Measurements from ENCODE around the gene PLA2G15. TPM values are rescaled to one million over a fixed set of nuclear protein-coding genes. Genes with fewer than 3 reads are reported as not detected.

Gene PLA2G15
- total RNA-seq, 1 experiment from 2014 or later, result 10.3 TPM

- peaks cover 31% of the 10 kb centered on the region for H3K36me3 ChIP-seq (replicated peaks; ENCODE audit: control insufficient read depth, insufficient read depth, low read length)
- no peaks in the 10 kb centered on the region for H3K27me3 ChIP-seq (ENCODE audit: control insufficient read depth, insufficient read depth, low read length)
- no peak overlapping the region for H3K4me3 ChIP-seq (ENCODE audit: insufficient read depth, low read depth, low read length)
- DNase-seq, result no peak
Measured at GRCh38 chr16:68228652-68229051, 16.5 kb upstream of the PLA2G15 start.

- Histone ChIP-seq H3K36me3 (replicated peaks; ENCODE audit: control insufficient read depth, insufficient read depth, low read length) (peaks cover 31% of the 10 kb centered on the region), H3K27me3 (ENCODE audit: control insufficient read depth, insufficient read depth, low read length) (no peaks in the 10 kb centered on the region), H3K4me3 (ENCODE audit: insufficient read depth, low read depth, low read length) (no peak overlapping the region)
- peak; percentile 69 for DNase-seq
Measured at GRCh38 chr16:68229431-68230175, 15.6 kb upstream of the PLA2G15 start.

GRCh38 chr16:68230176-68230571 is 15.0 kb upstream of the PLA2G15 start:
- Histone ChIP-seq H3K36me3 (replicated peaks; ENCODE audit: control insufficient read depth, insufficient read depth, low read length) (peaks cover 31% of the 10 kb centered on the region), H3K27me3 (ENCODE audit: control insufficient read depth, insufficient read depth, low read length) (peaks cover 2% of the 10 kb centered on the region; the same call in 1 of the 2 replicates), H3K4me3 (ENCODE audit: insufficient read depth, low read depth, low read length) (no peak overlapping the region)
- DNase-seq, result no peak

DNA sequence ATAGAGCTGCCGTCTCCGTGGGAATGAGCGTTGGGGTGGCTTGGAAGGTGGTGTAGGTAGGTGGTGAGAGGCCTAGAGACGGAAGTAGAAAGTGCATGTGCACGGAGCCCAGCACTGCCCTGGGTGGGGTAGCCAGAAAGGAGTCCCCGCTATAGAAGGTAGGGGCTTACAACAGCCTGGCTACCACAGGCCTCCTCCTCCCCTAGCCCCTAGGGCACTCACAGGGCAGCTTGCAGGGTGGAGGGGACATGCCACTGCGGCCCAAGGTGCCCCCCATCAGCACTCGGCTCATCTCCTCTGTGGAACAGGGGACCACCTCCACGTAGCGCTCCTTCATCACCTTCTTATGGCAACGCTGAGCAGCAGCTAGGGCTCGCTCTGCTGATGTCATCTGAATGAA is 14.2 kb upstream of the PLA2G15 start:
- peaks cover 4% of the 10 kb centered on the region; the same call in 1 of the 2 replicates for H3K27me3 ChIP-seq (ENCODE audit: control insufficient read depth, insufficient read depth, low read length)
- DNase-seq, result no peak
- H3K36me3 ChIP-seq (replicated peaks; ENCODE audit: control insufficient read depth, insufficient read depth, low read length), result peaks cover 31% of the 10 kb centered on the region
- no peak overlapping the region for H3K4me3 ChIP-seq (ENCODE audit: insufficient read depth, low read depth, low read length)

GRCh38 chr16:68231384-68232136 is 13.6 kb upstream of the PLA2G15 start:
- Histone ChIP-seq H3K27me3 (ENCODE audit: control insufficient read depth, insufficient read depth, low read length) (peaks cover 4% of the 10 kb centered on the region; the same call in 1 of the 2 replicates), H3K36me3 (replicated peaks; ENCODE audit: control insufficient read depth, insufficient read depth, low read length) (peaks cover 31% of the 10 kb centered on the region), H3K4me3 (ENCODE audit: insufficient read depth, low read depth, low read length) (no peak overlapping the region)
- DNase-seq, result no peak

GRCh38 chr16:68232335-68232734 is 12.8 kb upstream of the PLA2G15 start:
- Histone ChIP-seq H3K36me3 (replicated peaks; ENCODE audit: control insufficient read depth, insufficient read depth, low read length) (peaks cover 31% of the 10 kb centered on the region), H3K4me3 (ENCODE audit: insufficient read depth, low read depth, low read length) (no peak overlapping the region), H3K27me3 (ENCODE audit: control insufficient read depth, insufficient read depth, low read length) (peaks cover 4% of the 10 kb centered on the region; the same call in 1 of the 2 replicates)
- DNase-seq, result peak; percentile 18

DNA sequence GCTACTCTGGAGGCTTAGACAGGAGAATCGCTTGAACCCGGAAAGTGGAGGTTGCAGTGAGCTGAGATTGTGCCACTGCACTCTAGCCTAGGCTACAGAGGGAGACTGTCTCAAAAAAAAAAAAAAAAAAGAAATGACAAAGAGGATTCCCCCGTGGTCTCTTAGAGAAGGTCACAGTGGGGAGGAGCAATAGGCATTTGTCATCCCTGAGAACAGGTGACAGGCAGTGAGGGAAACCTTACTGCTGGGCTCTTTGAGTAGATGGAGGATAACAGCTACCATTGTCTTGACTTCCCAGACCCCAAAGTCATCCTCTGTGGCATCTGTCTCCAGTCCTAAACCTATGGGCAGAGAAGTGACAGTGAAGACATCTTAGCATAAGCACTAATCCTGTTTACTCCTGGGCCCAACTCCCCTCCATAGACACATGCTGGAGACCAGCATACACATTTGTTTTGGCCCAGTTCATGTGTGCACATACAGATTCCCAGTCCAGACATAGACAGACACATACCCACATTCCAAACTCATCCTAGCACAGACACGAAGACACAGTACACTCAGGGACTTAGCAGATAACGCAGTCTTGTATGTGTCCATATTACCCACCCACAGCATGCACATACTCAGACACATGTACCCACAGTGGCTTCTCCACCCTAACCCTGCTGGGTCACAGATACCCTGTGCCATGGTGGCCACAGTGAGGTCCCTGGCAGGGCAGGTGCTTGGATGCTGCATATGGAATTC is 11.9 kb upstream of the PLA2G15 start:
- peaks cover 31% of the 10 kb centered on the region for H3K36me3 ChIP-seq (replicated peaks; ENCODE audit: control insufficient read depth, insufficient read depth, low read length)
- no peak for DNase-seq
- H3K4me3 ChIP-seq (ENCODE audit: insufficient read depth, low read depth, low read length), result no peak overlapping the region
- H3K27me3 ChIP-seq (ENCODE audit: control insufficient read depth, insufficient read depth, low read length), result peaks cover 4% of the 10 kb centered on the region; the same call in 1 of the 2 replicates

- Histone ChIP-seq H3K27me3 (ENCODE audit: control insufficient read depth, insufficient read depth, low read length) (peaks cover 4% of the 10 kb centered on the region; the same call in 1 of the 2 replicates), H3K4me3 (ENCODE audit: insufficient read depth, low read depth, low read length) (no peak overlapping the region), H3K36me3 (replicated peaks; ENCODE audit: control insufficient read depth, insufficient read depth, low read length) (peaks cover 30% of the 10 kb centered on the region)
- DNase-seq, result no peak
Measured at GRCh38 chr16:68233835-68234187, 11.4 kb upstream of the PLA2G15 start.

DNA sequence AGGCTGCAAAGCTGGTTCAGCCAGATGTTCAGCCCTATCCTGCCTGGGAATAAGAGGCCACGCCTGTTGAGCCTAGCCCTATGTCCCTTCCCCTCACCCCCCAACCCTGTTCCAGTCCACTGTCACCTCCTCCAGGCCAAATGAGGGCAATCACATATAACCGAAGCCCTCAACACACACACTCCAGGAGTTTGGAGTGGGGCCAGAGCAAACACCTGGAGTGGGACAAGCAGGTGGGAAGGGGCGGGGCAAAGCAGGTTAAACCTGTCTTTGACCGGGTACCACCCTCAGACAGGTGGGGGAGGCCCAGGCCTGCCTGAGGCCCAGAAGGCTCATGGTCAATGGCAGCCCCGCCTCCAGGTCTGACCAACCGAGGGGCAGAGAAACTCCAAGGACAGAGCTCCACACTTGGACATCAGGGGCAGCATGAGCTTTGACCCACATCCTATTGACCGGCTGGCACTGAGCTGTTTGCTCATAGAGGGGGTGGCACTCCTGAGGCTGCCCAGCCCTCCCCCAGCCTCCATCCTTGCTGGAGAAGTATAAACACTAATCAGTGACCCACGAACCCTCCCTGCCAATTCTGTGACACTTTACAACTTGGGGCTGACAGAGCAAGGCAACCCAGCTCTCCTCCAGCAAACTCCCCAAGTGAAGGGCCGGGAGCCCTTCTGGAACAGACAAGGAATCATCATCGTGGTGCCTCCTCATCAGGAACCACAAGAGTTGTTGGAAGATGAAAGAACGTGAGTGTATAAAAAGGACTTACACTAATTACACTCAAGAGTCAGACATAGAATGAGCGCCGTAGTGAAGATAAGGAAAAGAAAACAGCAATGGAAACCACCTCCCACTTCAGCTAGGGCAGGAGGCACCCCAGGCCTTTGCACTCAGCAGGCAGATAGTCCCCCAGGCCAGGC is 10.7 kb upstream of the PLA2G15 start:
- Histone ChIP-seq H3K4me3 (ENCODE audit: insufficient read depth, low read depth, low read length) (peak overlapping the region; percentile 78), H3K27me3 (ENCODE audit: control insufficient read depth, insufficient read depth, low read length) (peaks cover 4% of the 10 kb centered on the region; the same call in 1 of the 2 replicates), H3K36me3 (replicated peaks; ENCODE audit: control insufficient read depth, insufficient read depth, low read length) (peaks cover 27% of the 10 kb centered on the region)
- peak; percentile 66 for DNase-seq

DNA sequence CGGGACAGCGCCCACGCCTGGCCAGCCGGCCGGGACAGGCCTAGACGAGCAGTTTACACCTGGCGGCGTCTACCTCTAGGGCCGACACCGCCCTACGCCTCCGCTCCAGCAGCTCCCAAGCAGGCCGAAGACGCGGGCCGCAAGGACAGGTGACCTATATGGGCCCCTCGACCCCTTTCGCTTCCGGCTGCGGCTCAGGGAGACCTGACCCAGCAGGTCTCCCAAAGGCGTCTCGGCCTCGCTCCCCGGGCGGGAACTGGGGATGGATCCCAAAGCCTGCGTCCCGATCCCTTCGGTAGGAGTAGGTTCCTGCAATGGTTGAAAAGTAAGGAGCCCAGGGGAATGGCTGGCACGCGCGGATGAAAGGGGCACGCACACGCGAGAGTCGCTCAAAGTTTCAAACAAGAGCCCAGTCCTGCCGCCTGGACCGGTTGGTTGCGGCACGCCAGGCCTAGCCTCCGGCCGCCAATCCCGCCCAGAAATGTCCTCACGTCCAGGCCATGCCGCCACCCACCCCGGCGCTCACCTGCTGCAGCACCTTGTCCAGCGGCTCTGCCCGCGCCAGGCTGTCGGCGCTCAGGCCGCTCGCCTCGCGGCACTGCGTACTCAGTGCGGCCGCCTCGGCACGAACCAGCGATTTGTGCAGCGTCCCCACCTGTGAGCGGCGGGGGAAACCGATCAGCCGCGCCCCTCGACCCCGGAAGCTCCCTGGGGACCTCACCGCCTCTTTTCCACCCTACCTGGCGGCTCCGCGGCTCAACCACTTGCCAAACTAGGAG is 9.9 kb upstream of the PLA2G15 start:
- H3K27me3 ChIP-seq (ENCODE audit: control insufficient read depth, insufficient read depth, low read length), result peaks cover 4% of the 10 kb centered on the region; the same call in 1 of the 2 replicates
- DNase-seq, result peak; percentile 85
- H3K36me3 ChIP-seq (replicated peaks; ENCODE audit: control insufficient read depth, insufficient read depth, low read length), result peaks cover 23% of the 10 kb centered on the region
- H3K4me3 ChIP-seq (ENCODE audit: insufficient read depth, low read depth, low read length), result peak overlapping the region; percentile 78

DNA sequence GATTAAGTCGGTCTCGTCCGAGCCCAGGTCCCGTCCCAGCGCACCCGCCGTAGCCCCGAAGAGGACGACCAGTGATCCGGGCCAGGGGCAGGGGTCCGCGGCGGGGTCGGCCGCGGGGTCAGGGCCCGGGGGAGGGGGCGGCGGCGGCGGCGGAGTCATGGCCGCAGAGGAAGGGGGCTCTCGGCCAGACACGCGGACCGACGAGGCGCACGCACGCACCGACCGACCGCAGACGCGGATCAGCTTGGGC is 9.4 kb upstream of the PLA2G15 start, which contains the start of gene ESRP2:
Gene ESRP2 (minus strand): TSS at position 241 of the 250 bp plus-strand sequence. CDS start 82 bp downstream, at position 159.
- Histone ChIP-seq H3K4me3 (ENCODE audit: insufficient read depth, low read depth, low read length) (peak within 1 kb of the TSS; percentile 78), H3K27me3 (ENCODE audit: control insufficient read depth, insufficient read depth, low read length) (peaks cover 4% of the 10 kb centered on the region; the same call in 1 of the 2 replicates), H3K36me3 (replicated peaks; ENCODE audit: control insufficient read depth, insufficient read depth, low read length) (peaks cover 17% of the 10 kb centered on the region)
- DNase-seq, result no peak

- peaks cover 4% of the 10 kb centered on the region; the same call in 1 of the 2 replicates for H3K27me3 ChIP-seq (ENCODE audit: control insufficient read depth, insufficient read depth, low read length)
- H3K36me3 ChIP-seq (replicated peaks; ENCODE audit: control insufficient read depth, insufficient read depth, low read length), result peaks cover 14% of the 10 kb centered on the region
- peak overlapping the region; percentile 78 for H3K4me3 ChIP-seq (ENCODE audit: insufficient read depth, low read depth, low read length)
- peak; percentile 95 for DNase-seq
Measured at GRCh38 chr16:68236137-68236825, 8.9 kb upstream of the PLA2G15 start.

GRCh38 chr16:68236826-68237242 is 8.3 kb upstream of the PLA2G15 start:
- peak overlapping the region; percentile 78 for H3K4me3 ChIP-seq (ENCODE audit: insufficient read depth, low read depth, low read length)
- peaks cover 4% of the 10 kb centered on the region; the same call in 1 of the 2 replicates for H3K27me3 ChIP-seq (ENCODE audit: control insufficient read depth, insufficient read depth, low read length)
- peak; percentile 81 for DNase-seq
- H3K36me3 ChIP-seq (replicated peaks; ENCODE audit: control insufficient read depth, insufficient read depth, low read length), result peaks cover 9% of the 10 kb centered on the region
